ENCODE measurements around the gene AUTS2.

AUTS2 gene

GRCh38 chr7:69827140-69827539 lies 228.9 kb downstream of the AUTS2 start:
- no peak for DNase-seq

- no peak for DNase-seq
Measured at GRCh38 chr7:69827558-69827957, 229.3 kb downstream of the AUTS2 start.

GRCh38 chr7:69832356-69832755 lies 234.1 kb downstream of the AUTS2 start:
- no peak for DNase-seq

- DNase-seq, result no peak
Measured at GRCh38 chr7:69833964-69834363, 235.7 kb downstream of the AUTS2 start.

- no peak for DNase-seq
Measured at GRCh38 chr7:69836702-69837101, 238.4 kb downstream of the AUTS2 start.

- no peak for DNase-seq
Measured at GRCh38 chr7:69837387-69838068, 239.3 kb downstream of the AUTS2 start.

- DNase-seq, result no peak
Measured at GRCh38 chr7:69839782-69840181, 241.5 kb downstream of the AUTS2 start.

- no peak for DNase-seq
Measured at GRCh38 chr7:69840248-69840647, 242.0 kb downstream of the AUTS2 start.

GRCh38 chr7:69843653-69844052 lies 245.4 kb downstream of the AUTS2 start:
- DNase-seq, result no peak

GRCh38 chr7:69844264-69844868 lies 246.1 kb downstream of the AUTS2 start:
- no peak for DNase-seq

GRCh38 chr7:69845721-69846495 lies 247.6 kb downstream of the AUTS2 start:
- no peak for DNase-seq

- no peak for DNase-seq
Measured at GRCh38 chr7:69847921-69848612, 249.8 kb downstream of the AUTS2 start.

GRCh38 chr7:69849268-69849667 lies 251.0 kb downstream of the AUTS2 start:
- no peak for DNase-seq

- no peak for DNase-seq
Measured at GRCh38 chr7:69857014-69857413, 258.7 kb downstream of the AUTS2 start.

- no peak for DNase-seq
Measured at GRCh38 chr7:69858471-69858870, 260.2 kb downstream of the AUTS2 start.

GRCh38 chr7:69859342-69859741 lies 261.1 kb downstream of the AUTS2 start:
- DNase-seq, result no peak

GRCh38 chr7:69860486-69860885 lies 262.2 kb downstream of the AUTS2 start:
- no peak for DNase-seq

GRCh38 chr7:69860941-69861622 lies 262.8 kb downstream of the AUTS2 start:
- DNase-seq, result no peak

- no peak for DNase-seq
Measured at GRCh38 chr7:69862413-69863064, 264.3 kb downstream of the AUTS2 start.

- DNase-seq, result no peak
Measured at GRCh38 chr7:69864274-69864673, 266.0 kb downstream of the AUTS2 start.

GRCh38 chr7:69864822-69865221 lies 266.5 kb downstream of the AUTS2 start:
- DNase-seq, result no peak

- DNase-seq, result no peak
Measured at GRCh38 chr7:69868921-69869320, 270.6 kb downstream of the AUTS2 start.
